OCI-LY3 (cell line): ENCODE results near the gene DNMT1.

Experiments used
- EZH2phosphoT487 ChIP-seq: fragments of 200-600 bp; shearing (Covaris generic); IDR thresholded peaks from 2 replicates; pipeline ENCODE4 v1.6.1; 2018; ENCODE audit warnings: antibody characterized with exemption, mixed run types, low read depth
- TF ChIP-seq, protein P1 (sequence below): fragments of 200-600, 300-600 bp; sonication (generic); IDR thresholded peaks from 2 replicates; pipeline ENCODE4 v1.5.1; 2014; ENCODE audit warnings: antibody characterized with exemption, low read length, low read depth

DNA sequence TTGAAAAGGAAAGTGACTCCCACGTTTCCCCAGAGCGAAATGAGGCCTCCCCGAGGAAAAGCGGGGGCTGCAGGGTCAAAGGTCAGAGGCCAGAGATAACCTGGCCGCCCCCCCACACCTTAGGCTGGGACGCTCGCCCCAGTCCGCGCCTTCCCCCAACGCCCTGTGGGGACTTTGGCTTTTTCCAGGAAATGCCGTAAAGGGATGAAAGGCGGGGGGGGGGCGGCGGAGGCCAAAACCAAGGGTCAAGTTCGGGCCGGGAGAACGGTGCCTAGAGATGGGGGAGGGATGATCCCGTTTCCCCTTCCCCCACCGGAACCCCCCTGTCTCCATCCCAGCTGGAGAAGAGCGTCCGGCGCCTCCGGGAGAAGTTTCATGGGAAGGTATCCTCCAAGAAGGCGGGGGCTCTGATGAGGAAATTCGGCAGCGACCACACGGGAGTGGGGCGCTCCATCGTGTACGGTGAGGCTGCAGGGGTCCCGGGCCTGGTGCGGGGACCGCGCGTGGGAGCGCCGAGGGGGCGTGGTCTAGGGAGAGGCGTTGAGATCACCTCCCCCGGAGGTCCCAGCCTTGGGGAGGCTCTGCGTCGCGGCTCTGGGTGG, 108.1 kb downstream of the DNMT1 start:
- TF ChIP-seq, protein P1, sequence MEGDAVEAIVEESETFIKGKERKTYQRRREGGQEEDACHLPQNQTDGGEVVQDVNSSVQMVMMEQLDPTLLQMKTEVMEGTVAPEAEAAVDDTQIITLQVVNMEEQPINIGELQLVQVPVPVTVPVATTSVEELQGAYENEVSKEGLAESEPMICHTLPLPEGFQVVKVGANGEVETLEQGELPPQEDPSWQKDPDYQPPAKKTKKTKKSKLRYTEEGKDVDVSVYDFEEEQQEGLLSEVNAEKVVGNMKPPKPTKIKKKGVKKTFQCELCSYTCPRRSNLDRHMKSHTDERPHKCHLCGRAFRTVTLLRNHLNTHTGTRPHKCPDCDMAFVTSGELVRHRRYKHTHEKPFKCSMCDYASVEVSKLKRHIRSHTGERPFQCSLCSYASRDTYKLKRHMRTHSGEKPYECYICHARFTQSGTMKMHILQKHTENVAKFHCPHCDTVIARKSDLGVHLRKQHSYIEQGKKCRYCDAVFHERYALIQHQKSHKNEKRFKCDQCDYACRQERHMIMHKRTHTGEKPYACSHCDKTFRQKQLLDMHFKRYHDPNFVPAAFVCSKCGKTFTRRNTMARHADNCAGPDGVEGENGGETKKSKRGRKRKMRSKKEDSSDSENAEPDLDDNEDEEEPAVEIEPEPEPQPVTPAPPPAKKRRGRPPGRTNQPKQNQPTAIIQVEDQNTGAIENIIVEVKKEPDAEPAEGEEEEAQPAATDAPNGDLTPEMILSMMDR: no peak
- no peak for TF ChIP-seq EZH2phosphoT487
